ENCODE data around the gene TUBA8.
"Not testable (repeated sequence)": the region's sequence is repeated elsewhere in the genome, so short reads cannot be mapped to it uniquely, and the experiment has no call there.

Gene TUBA8

DNA sequence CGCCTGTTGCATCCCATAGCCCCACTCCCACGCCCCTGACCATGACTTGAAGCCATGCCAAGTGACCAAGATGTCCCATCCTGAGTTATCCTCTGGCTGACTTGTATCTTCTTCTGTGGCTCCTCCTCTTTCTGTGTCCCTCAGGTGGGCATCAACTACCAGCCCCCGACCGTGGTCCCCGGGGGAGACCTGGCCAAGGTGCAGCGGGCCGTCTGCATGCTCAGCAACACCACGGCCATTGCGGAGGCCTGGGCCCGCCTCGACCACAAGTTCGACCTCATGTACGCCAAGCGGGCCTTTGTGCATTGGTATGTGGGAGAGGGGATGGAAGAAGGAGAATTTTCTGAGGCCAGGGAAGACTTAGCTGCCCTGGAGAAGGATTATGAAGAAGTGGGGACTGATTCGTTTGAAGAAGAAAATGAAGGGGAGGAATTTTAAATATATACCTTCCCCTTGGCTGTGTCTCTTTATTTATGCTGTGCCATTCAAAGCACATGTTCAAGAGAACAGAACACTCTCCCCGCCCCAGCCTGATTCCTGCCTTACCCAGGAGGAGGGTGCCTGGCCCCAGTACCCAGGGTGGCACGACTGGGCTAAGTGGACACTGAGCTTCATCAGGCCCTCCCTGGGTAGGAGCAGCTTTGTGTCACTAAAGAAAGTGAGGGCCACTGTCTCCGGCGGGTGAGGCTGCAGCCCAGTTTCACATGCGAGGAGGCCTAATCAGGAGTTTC lies 20.3 kb downstream of the TUBA8 start:
- no peak for DNase-seq (ENCODE audit: low spot score)

DNA sequence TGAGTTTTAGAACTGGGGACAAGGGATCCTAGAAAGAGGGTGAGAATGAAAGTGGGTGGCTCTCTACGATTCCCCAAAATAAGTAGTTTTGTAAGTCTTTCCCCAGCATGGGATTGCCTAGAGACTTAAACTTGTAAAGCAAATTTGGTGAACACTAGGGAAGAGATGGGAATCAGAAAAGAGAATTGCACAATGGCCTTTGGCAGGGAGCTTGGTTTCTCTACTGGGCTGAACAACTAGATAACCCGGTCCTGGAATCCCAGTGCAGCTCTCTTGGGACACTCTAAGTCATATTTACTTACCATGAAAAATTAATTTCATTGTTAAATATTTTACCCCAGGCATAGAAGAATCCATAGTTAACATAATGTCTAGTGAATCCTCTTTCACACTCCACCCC lies 22.8 kb downstream of the TUBA8 start:
- DNase-seq (ENCODE audit: low spot score), result no peak

DNA sequence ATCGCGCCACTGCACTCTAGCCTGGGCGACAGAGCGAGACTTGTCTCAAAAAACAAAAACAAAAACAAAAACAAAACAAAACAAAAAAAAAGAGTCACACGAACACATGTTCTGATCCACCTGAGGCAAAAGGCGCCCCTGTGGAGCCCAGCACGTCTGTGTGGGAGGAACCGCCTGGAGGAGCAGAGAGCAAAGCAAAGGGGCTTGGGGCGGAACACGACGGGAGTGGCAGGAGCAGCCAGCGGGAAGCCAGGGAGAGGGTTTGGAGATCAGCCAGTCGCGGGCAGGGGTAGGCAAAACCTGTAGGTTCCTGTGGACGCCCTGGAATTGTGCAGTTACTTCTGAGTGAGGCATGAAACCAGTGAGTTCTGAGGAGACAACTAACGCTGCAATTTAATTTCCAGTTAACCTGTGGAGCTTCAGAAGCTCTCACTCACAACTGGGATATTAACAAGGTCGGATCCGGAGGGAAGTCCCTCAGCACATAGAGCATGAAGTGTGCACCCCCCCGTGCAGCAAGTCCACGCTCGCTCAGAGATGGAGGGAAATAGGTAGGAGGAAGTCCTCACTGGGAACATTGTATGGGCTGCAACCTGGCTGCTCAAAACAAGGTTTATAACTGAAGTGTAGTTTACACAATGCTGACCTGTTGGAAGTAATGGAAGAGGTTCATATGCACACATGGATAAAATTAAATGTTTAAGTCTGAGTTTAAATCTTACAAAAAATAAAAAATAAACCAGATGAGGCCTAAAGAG lies 26.1 kb downstream of the TUBA8 start:
- DNase-seq (ENCODE audit: low spot score), result no peak

DNA sequence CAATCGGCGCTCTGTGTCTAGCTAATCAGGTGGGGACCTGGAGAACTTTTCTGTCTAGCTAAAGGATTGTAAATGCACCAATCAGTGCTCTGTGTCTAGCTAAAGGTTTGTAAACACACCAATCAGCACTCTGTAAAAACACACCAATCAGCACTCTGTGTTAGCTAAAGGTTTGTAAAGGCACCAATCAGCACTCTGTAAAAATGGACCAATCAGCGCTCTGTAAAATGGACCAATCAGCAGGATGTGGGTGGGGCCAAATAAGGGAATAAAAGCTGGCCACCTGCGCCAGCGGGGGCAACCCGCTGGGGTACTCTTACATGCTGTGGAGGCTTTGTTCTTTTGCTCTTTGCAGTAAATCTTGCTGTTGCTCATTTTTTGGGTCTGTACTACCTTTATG lies 30.4 kb downstream of the TUBA8 start:
- DNase-seq (ENCODE audit: low spot score), result not testable (repeated sequence)

DNA sequence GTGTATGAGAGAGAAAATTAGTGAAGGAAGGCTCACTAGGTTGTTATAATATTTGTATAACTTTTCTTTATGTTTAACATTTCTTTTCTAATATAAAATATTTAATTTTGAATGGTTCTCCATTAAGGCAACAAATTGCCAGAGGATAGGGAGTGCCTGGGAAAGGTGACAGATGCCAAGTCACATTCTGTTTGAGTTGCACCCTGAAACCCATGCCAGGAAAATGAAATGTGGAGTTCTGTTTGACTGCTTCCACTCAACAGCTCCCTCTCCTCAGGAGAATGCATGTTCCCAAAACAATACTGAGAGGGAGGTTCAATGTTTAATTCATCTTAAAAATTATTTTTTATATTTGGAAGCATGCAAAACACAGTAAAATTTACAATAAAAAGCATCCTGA lies 33.5 kb downstream of the TUBA8 start:
- no peak for DNase-seq (ENCODE audit: low spot score)

DNA sequence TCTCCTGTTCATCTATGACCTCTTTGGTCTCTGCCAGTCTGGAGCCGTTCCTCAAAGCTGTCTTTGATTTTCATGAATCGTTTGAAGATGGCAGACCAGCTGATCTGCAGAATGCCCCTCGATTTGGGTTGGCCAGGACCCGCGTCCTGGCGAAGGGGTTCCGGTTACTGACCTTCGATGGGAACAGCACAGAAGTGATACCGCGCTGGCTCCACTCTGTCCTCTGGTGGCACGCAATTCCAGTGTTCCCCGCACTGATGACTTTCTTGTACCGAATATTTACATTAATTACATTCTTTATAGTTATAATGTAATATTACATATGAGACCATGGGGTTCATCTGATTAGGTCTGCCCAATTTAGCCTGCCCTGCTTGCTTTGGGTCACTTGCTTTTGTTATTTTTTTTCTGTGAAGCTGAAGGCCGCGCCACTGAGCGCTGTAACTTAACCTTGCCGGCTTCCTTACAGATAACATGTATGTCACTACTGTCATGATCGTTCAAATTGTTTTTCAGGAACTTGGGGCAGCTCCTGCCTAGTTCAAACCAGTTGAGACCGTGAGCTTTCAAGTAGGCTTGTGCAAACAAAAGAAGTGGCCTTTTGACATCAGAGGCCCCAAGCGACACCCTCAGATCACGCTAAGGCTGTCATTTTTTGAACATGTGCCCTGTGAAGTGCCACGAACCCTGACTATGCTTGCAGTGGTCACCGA lies 35.2 kb downstream of the TUBA8 start:
- DNase-seq (ENCODE audit: low spot score), result no peak

DNA sequence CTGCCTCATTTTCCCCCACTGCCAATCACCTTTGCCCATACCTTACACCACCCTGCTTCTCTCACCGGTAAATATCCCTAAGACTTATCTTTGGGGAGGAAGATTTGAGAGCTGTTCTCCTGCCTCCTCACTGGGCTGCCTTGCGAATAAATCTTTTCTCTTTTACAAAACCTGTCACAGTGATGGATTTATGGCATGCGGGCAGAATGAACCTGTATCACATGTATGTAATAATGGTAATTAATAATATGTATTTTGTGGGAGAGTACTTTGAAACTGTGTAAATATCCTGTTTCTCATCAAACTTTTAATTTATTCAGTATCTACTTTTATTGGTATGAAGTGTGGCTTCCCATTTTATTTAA lies 35.8 kb downstream of the TUBA8 start:
- no peak for DNase-seq (ENCODE audit: low spot score)

DNA sequence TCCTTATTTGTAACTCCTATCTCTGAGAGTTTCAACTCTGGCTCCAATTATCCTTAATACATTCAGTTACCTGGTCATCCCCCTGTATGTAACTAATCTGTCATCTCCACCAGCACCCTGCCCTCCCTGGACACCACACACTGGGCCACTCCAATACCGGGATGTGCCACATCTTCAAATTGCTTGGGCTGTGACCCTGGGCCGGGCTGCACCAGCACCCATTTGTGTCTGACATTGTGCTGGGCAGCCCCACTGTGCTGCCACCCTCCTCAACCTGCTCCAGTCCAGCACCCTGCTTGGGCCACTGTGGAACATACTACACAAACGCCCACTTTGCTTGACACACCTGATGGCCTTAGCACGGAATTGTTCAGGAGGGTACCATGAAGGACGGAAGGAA lies 37.2 kb downstream of the TUBA8 start:
- no peak for DNase-seq (ENCODE audit: low spot score)

DNA sequence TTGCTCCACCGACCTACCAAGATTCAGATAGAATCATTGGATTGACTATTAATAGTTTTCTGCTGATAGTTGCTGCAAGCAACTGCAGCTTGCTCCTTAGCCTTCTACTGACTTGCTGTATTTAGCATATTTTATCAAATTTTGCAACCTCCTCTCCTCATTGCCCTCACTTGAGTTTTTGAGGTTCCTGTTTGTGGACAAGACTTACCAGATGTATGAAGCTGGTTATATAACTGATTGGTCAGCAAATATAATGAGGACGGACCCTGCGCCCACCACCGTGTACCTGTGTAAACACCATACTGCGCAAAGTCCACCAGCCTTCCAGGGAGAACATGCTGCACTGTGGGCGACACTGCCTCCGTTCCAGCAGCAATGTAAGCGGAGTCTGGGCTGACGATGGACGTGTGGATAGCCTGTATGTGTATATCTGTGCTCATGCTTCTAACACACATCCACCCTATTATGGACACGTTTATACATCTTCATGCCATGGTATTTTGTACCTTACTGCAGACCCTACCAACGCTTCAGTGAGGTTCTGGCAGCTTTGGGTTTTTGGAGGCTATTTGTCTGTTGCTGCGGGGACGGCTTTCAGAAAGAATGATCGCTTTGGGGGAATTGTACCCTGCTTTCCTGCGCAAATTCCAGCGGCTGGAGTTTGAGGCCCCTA lies 37.8 kb downstream of the TUBA8 start:
- no peak for DNase-seq (ENCODE audit: low spot score)

DNA sequence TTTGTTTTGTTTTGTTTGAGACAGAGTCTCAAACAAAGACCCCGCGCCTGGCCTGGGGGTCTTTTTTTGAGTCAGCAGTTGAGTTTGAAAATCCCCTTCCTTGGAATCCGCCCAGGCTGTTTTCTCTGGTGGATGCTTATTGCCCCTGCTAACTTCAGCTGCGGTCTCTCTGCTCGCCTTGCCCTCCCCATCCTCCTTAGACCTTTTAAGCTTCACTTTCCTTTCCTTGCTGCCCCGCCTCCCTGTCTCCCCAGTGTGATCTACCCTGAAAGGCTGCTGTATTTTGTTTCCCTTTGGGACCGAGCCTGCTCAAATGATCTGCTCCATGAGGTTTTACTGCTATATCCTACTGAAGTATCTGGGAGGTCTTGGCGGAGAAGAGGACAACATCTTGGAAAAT lies 41.9 kb downstream of the TUBA8 start:
- no peak for DNase-seq (ENCODE audit: low spot score)

DNA sequence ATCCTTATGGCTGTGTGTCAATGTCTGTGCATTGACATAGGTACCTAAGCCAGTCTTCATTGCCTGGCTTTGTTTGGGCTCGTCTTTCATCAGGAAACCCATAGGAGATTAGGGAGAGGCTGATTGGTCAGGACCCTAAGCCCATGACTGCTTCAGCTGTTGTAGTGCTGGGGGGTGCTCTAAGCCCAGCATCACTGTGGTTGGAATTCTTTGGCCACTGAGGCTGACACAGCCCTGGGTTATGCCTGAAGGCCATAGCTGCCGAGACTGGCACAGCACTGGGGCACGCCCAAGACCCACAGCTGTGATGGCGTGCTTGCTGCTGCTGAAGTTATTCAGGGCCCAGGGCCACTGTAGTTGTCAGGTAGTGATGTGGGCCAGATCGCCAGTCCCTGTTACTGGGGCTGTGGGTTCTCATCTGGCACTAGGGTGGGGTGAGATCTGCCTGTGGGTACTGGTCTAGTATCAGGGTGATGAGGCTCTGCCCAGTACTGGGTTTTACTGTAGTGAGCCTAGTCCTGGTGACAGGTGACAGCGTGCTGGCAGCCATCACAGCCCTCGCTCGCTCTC lies 44.3 kb downstream of the TUBA8 start:
- DNase-seq (ENCODE audit: low spot score), result no peak

DNA sequence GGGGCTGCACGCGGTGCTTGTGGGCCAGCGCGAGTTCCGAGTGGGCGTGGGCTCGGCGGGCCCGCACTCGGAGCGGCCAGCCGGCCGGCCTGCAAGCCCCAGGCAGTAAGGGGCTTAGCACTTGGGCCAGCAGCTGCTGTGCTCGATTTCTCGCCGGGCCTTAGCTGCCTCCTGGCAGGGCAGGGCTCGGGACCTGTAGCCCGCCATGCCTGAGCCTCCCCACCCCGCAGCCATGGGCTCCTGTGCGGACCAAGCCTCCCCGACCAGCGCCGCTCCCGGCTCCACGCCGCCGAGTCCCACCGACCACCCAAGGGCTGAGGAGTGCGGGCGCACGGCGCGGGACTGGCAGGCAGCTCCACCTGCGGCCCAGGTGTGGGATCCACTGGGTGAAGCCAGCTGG lies 44.9 kb downstream of the TUBA8 start:
- DNase-seq (ENCODE audit: low spot score), result not testable (repeated sequence)

DNA sequence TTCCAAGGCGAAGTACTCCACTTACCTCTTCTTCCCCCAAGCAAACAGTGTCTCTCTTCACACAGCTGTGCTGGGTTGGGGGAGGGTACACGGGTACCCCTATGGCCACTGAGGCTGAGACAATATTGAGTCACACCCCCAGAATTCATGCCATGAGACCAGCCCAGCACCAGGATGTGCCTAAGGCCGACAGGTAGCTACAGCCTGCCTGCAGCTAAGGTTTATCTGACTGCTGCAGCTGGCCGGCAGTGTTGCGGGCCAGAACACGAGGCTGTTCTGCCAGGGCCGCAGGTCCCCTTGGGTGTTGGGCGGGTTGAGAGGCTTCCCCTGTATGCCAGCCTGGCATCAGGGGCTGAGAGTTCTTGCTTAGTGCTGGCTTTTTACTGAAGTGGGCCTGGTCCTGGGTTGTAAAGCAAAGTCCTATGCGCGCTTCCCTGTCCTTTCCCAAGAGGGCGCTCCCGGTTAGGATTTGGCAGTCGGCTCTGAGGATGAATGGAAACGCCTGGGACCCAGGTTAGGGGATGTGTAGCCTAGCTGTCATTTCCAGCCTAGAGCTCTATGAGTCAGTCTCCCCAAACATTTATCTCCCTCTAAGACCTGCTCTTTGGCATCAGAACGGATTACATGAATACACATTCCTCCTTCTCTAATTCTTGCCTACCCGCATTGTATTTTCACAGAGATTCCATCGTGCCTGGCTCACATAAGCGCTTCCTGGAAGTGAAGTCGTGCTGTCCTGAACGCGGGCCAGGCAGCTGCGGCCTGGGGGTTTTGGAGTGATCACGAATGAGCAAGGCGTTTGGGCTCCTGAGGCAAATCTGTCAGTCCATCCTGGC lies 46.5 kb downstream of the TUBA8 start:
- DNase-seq (ENCODE audit: low spot score), result peak; percentile 75

DNA sequence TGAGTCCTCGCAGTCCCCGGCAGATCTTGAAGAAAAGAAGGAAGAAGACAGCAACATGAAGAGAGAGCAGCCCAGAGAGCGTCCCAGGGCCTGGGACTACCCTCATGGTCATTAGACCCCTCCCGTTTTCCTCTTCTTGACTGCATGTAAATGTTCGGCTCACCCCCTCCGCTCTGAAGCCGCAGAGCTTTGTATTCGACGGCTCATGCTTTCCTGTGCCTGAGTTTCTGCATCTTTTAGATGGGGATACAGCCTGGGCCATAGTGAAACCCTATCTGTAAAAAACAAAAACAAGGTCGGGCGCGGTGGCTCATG lies 47.1 kb downstream of the TUBA8 start:
- no peak for DNase-seq (ENCODE audit: low spot score)

DNA sequence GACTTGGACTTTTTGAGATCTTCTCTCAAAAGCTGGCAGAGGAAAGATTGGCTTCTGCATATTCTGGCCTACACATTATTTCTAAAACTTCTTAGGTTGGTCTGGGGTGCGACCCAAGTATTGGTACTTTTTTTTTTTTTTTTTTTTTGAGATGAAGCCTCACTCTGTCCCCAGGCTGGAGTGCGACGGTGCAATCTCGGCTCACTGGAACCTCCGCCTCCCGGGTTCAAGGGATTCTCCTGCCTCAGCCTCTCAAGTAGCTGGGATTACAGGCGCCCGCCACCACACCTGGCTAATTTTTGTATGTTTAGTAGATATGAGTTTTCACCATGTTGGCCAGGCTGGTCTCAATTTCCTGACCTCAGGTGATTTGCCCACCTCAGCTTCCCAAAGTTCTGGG lies 50.0 kb downstream of the TUBA8 start:
- DNase-seq (ENCODE audit: low spot score), result not testable (repeated sequence)

DNA sequence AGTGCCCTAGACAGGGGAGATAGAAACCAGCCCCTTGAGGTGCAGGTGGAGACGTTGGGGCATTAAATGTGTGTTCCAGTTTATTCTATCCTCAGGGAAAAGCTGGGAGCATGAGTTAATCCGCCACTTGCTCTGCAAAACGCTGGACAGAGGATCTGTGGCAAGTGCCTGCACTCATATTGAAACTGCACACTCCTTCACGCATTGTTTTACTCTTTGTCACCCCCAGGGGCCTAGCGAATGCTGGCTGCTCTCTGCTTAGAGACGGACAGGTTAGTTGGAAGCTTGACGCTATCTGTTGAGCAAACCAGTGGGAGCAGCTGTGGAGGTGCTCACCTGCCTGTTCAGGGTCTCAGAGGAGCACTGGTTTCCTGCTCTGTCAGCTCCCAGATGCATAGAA lies 53.2 kb downstream of the TUBA8 start:
- DNase-seq (ENCODE audit: low spot score), result not testable (repeated sequence)

DNA sequence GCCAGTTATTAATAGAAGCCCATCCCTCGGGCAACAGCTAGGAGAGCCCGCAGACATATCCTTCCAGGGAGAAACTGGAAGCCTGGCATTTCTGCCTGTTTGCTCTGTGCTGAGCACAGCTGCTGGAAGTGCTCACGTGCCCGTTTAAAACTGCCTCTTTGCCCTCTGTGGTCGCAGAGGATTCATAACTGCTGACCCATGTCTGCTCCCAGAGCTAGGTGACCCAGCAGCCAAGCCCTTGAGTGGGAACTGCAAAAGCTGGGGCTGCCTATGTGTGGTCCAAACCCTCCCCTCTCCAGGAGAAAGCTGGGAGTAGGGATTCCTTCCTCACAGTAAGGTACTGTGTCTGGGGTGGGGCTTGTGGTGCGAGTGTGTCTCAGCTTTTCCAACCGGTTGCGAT lies 54.0 kb downstream of the TUBA8 start:
- not testable (repeated sequence) for DNase-seq (ENCODE audit: low spot score)

DNA sequence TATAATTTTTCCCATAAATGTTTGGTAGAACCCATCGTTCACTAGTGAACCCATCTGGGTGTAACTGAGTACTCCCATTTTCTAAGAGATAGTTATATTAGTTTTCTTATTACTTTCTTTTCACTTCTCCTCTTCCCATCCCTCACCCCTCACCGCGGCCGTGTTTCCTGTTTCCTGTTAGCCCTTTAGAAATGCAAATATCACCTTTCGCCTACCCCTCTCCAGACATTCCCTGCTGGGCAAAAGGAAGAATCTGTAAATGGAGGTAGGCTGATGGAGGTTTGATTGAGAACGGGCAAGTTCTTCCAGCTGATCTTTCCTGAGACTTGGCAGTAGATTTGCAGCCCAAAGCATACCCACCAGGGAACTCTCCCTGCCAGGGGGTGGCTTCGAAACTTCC lies 54.7 kb downstream of the TUBA8 start:
- DNase-seq (ENCODE audit: low spot score), result not testable (repeated sequence)

DNA sequence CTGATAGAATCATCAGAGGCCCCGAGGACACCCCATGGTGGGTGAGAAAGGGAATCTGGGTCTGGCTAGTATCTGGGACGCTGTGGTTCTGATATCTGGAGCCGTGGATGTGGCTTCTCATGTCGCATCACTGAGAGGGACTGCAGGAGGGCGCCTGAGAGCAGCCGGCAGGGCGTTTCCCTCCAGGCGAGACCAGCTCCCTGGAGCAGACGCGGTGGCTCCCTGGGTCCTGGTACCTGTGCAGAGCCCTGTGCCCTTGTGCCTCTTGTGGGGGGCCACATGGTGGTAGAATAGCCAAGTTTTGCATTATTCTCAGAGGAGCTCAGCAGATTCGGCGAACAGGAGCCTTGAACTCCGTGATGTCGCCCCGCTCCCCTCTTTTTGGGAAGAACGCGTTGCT lies 59.7 kb downstream of the TUBA8 start:
- DNase-seq (ENCODE audit: low spot score), result not testable (repeated sequence)

DNA sequence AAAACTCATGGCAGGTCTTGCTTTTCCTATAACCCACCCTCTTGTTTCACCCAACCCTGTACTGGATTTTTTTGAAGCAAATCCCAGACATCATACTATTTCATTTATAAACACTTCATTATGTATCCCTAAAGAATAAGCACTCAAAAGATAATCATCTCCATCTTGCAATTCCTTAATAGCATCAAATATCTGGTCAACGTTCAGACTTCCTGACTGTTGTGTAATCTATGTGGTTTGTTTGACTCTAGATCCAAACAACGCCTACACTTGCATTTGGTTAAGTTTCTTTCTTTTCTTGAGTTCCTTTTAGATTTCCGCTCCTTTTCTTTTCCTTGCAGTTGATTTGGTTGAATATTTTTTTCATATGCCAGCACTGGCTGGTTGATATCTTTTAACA lies 61.6 kb downstream of the TUBA8 start:
- DNase-seq (ENCODE audit: low spot score), result not testable (repeated sequence)

DNA sequence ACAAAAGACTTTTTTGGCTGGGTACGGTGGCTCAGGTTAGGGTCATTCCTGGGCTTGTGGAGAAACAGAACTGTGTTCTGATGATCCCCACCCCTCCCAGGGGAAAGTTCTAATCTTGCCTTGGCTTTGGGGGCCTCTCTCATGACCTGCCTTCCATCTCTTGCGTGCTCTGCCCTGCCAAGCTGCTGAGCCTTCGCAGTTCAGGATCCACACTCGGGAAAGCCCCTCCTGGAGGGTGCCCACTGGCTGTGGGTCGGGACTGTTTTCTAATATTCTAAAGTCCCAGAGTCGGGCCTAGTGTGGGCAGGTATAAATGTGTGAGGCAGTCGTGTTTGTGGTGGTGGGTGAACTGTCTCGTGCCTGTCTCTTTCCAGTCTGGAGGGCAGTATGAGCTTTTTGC lies 62.2 kb downstream of the TUBA8 start:
- DNase-seq (ENCODE audit: low spot score), result not testable (repeated sequence)
